Measurements from ENCODE around the gene HELQ.
"Not testable (repeated sequence)": the region's sequence is repeated elsewhere in the genome, so short reads cannot be mapped to it uniquely, and the experiment has no call there.

HELQ gene

DNA sequence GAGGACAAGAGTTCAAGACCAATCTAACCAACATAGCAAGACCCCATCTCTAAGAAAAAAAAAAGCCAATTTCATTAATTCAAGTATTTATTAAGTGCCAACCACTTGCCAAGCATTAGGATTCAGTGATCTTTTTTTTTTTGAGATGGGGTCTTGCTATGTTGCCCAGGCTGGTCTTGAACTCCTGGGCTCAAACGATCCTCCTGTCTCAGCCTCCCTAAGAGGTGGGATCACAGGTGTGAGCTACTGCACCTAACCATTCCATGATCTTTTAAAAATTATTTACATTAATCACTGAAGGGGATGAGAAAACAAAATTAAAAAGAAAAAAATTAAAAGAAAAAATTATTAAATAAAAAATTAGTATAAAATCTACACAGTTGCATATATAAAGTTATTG lies 24.4 kb downstream of the HELQ start:
- DNase-seq (ENCODE audit: low read depth) = no peak

DNA sequence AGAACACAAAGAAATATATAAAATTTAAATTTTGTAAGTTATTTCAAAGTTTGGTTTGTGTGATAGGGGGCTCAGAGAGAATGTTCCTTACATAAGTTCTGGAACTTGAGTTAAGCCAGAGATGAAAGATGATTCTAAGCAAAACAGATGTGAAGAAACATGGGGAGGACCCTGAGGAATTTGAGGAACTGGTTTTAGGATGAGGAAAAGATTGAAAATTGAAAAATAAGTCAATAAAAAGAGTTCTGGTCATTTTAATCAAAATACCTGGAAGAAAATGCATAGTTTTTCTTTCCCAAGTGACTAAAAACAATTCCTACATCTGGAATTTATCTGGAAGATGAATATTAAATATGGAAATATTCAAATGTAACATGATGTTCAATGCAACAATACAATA lies 37.4 kb downstream of the HELQ start:
- no peak for DNase-seq (ENCODE audit: low read depth)

DNA sequence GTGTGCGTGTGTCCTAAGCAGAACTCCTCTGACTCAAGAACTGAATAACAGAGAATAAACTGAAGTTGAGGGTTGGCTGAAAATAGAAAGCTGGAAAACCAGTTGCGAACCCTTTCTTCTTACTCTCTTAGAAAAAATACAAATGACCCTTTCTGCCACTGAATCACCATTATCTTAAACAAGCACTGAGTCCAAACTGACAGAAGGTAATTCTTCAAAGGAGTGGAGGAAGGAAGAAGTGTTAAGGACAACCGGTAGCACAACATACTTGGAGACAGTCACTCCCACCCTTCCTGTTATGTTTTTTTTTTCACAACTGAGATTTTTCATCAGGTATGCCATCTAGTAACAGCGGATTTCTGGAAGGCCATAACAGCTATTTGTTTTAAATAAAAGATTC lies 38.1 kb downstream of the HELQ start:
- no peak for DNase-seq (ENCODE audit: low read depth)

DNA sequence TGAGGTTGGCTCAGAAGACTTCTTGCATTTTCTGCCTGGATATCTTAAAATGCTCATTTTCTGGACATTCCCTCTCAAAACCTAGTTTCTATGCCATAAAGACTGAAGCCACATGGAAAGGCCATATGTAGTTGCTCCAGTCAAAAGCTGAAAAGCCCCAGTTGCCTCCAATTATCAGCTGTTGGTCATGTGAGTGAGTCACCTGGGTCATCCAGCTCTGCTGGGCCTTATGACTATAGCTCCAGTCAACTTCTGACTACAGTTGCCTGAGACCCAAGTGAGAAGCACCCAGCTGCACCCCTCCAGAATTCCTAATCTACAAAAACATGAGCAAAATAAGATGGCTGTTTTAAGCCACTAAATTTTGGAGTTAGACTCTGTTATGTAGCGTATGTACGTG lies 41.9 kb downstream of the HELQ start:
- peak; percentile 12 for DNase-seq (ENCODE audit: low read depth)

DNA sequence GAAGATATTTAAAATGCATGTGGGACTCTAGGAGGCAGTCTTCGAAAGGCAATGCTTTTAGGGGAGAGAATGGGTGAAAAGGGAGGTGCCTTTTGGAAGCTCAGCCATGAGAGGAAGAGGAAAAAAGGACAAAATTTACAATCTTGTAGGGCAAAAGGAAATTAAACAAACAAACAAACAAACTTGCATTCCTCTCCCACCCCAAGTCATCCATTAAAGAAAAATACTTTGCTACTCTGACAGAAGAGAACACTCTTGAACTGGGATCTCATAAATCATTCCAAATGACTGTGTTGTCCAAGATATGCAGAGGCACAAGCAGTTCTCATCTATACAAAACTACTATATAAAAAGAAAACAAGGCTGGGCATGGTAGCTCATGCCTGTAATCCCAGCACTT lies 46.7 kb downstream of the HELQ start:
- no peak for DNase-seq (ENCODE audit: low read depth)

DNA sequence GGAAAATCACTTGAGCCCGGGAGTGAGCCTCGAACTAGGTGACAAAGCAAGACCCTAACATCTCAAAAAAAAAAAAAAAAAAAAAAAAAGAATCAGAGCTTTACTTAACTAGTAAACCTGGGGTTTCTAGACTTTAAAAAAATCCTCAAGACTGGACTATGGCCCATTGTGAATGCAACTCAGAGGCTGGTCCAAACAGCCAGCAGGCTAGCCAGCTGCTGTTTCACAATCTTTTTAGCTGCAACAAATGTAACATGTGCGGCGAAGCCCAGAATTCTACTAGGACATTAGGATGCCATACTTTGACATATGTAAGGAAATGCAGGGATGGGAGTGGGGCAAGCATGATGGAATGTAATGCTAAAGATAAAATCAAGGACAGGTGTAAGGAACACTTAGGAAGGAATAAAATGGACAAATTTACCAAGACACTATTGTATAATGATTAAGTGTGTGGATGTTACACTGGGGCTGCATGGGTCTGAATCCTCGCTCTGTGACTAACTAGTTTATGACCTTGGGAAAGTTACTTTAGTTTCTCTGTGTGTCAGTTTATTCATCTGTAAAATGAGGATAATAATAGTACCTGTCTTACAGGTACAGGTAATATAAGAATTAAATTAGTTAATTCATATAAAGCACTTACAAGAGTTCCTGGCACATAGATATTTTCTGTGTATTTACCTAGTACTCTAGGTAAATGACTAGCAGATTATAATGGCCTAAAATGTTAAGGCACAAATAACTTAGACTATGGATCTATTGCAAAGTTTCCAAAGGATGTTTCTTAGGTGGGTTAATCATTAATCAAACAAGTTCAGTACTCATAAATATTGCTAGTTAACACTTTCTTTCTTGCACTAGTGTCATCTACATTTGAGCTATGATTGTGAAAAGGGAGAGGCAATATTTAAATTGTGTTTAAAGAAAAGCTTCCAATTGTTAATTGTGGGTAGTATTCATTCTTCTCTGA lies 49.5 kb downstream of the HELQ start:
- no peak for DNase-seq (ENCODE audit: low read depth)

DNA sequence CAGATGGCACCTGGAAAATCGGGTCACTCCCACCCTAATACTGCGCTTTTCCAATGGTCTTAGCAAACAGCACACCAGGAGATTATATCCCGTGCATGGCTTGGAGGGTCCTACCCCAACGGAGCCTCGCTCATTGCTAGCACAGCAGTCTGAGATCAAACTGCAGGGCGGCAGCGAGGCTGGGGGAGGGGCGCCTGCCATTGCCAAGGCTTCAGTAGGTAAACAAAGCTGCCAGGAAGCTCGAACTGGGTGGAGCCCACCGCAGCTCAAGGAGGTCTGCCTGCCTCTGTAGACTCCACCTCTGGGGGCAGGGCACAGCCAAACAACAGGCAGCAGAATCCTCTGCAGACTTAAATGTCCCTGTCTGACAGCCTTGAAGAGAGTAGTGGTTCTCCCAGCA lies 57.5 kb downstream of the HELQ start:
- not testable (repeated sequence) for DNase-seq (ENCODE audit: low read depth)

DNA sequence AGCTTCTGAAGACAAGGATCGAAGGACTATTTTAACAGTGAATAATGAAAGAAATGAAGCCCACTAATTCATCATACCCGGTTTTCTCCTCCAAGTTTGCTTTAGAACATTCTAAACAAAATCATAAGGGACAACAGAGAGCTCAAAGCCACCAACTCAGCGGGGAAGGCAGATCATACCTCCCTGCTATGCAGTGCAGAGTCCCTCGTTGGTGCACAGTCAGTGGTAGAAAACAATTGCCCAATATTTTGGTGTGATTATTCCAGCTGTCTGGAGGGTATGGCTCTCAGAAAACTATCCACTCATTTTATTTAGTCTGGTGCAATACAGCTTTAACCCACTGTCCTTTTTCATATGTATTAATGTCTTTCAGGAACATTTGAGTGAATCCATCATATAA lies 61.7 kb downstream of the HELQ start:
- no peak for DNase-seq (ENCODE audit: low read depth)

DNA sequence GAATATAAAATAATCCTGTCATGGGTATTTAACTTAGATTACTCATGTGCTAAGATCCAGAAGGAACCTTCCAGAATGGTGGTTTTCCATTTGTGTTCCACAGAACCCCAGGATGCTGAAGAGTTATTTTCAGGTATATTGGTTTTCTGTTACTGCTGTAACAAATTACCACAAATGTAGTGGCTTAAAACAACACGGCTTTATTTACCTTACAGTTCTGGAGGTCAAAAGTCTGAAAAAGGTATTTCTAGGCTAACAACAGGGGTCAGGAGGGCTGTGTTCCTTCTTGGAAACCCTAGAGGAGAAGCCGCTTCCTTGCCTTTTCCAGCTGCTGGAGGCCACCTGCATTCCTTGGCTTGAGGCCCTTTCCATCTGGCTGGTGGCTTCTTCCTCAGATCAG lies 63.1 kb downstream of the HELQ start:
- DNase-seq (ENCODE audit: low read depth) = no peak

DNA sequence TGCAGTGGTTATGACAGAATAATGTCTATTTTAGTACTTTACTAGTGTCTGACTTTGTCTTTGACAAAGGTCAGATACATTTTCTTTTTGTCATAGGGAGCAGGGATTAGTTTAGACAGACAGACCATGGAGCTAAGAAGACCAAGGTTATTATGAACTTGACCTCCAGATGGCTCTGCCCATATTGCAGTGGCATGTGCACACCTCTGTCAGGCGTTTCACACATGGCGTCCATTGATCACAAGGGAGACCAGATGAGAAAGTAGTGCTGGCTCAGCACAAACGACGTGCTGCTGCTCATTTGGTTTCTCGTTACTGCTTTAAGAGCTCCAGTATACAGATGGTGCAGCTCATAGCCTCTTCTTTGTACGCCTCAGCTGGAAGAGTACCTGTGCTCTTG lies 64.7 kb downstream of the HELQ start:
- no peak for DNase-seq (ENCODE audit: low read depth)

DNA sequence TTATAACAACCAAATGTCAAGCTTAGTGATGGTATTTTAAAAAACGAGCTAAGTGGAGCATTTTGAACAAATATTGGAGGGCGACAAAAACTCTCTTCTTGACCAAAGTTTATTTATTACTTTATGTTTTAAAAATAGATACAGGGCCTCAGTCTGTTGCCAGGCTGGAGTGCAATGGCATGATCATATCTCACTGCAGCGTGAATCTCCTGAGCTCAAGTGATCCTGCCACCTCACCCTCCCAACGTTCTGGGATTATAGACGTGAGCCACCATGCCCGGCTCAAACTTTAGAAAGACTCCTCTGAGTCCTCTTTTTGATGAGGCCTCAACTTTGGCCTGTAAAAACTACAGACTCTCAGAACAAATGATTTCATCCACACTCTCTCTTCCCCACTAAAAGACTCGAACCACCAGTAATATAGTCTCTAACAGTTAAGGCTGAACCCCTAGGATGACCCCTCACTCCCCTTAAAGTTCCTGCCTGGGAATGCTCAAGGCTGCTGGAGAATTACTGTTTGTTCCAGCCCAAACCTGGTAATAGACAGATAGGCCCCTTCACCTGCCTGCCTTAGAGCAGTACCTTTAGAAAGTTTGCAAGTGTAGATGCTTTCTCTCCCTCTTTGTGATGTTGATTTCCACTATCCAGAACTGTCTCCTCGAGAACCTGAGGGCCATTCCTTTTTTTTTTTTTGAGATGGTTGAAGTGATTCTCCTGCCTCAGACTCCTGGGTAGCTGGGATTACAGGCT lies 65.7 kb downstream of the HELQ start:
- no peak for DNase-seq (ENCODE audit: low read depth)

DNA sequence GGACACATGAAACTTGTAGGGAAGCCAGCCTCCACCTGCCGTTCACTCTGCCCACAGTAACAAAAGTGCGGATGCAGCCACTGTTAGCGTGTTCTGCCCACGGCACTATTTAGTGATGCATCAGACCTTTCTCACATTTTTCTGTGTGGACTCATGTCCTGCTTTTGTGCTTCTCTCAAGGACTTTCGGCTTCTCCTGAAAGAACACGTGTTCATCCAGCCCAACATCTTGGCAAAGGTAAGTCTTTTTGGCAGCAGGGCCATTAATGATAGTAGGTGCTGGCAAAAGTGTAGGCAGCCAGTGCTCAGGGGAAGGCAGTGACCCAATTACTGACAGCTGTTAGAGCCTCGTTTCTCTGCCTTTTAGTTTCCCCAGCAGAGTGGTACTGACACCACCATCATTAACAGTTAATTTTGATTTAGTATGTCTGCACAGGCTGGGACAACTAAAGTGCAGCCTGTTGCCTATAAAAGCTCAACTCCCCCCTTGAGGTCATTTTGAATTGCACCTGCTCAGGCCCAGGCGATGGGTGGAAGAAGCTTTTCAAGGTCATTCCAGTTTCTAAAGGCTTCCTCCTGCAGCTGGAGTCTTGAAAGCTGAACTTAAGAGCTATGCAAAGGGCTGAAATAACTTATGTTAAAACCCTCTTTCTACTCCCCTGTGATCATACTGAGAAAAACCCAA lies 66.4 kb downstream of the HELQ start:
- DNase-seq (ENCODE audit: low read depth) = no peak

DNA sequence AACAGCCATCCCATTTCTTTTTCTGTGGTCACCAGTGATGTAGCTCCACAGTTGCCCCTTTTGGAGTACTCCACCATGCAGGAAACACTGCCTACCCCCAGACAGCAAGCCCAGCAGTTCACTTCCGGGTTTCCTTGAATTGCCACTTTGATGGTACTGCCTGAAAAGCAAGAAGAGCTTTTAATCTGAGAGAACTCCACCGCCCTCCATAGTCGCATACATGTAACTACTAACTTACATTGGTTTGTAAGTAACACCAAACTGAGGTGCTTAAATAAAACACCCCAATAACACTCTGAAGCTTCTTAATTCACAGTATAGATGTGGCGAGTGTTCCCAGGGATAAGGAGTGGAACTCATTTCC lies 67.3 kb downstream of the HELQ start:
- DNase-seq (ENCODE audit: low read depth) = peak; percentile 11

DNA sequence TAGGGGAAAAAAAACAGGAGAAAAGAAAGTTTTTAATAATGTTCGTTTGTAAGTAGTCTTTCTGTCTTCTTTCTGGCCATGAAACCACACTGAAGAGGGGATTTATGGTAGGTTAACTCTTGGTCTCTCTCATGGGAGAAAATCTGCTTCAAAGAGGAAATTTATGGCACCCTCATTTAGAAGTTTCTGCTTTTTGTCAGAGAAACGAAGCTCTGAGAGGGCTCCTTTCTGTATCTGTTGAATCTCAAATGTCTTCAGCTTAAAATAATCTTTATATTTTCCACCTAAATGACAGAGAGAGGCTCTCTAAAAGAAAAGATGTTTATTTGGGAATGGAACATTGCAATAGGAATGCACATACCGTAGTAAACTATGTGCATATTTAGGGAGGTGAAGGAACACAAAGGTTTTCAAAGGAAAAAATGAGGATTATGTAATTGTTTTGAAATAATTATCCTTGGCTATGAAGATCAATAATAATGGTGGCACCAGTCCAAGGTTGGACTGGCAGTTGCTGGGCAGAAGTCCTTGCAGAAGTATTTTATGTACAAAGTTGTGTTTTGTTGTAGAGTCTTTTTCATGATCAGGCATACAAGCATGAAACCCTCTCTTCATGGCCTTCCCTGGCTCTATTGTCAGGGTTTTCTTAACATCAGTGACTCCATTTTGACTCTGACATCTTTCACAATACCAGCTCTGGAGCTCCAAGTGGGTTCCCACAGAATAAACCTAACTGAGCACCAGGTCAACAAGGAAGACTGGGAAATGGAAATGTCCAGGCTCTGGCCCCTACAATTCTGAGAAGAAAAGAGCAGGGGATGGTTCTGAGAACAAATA lies 67.9 kb downstream of the HELQ start:
- no peak for DNase-seq (ENCODE audit: low read depth)

DNA sequence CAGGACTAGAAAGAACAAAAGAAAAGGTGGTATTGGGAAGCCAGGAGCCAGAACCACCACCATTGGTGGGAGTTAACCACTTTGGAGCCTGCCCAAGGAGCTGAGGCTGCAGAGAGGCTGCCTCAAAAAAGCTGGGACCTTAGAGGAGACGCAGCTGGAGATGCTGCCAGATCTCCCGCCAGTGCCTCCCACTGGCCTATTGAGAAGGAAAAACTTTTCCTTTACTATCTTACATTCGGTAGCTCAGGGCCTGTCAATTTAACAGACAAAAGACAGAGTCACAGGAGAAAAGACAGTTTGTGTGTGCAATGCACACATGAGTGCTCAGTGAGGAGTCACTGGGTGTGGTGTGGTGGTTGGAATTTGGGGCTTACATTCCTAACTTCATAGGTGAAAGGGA lies 68.6 kb downstream of the HELQ start:
- DNase-seq (ENCODE audit: low read depth) = no peak

DNA sequence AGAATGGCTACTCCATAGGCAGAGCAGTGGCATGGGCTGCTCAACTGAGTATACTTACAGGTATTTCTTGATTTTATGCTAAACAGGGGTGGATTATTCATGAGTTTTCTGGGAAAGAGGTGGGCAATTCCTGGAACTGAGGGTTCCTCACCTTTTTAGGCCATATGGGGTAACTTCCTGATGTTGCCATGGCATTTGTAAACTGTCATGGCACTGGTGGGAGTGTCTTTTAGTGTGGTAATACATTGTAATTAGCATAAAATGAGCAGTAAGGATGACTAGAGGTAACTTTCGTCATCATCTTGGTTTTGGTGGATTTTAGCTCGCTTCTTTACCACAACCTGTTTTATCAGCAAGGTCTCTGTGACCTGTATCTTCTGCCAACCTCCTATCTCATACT lies 72.8 kb downstream of the HELQ start:
- DNase-seq (ENCODE audit: low read depth) = no peak

DNA sequence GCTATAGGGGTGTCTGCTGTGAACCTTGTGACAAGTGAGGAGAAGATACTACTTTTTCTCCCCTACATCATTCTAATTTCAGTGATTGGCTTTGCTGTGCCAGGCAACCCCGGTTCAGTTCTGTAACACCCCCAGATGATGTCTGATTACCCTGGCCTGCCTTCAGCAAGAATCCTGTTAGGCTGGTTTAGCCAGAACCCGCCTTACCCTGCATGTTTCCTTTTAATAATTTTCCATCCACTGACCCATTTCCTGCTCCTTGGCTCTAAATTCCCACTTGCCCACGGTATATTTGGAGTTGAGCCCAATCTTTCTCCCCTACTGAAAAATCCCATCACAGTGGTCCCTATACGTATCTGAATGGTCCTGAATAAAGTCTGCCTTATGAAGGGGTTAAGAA lies 74.5 kb downstream of the HELQ start:
- no peak for DNase-seq (ENCODE audit: low read depth)

DNA sequence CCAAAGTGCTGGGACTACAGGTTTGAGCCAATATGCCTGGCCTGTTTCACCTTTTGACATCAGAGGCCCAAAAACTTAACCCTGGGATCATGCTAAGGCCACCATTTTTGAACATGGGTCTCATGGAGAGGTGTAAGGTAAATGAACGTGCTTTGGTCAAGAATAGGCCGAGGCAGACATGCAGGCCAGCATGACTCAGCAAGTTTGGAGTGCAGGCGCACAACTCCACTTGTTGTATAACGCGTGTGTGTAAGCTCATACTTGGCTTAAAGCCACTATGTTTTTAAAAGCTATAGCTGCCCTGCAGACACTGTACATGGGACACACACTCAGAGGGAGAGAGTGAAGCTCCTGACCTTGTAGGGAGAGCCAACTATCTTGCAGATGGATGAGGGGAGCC lies 77.2 kb downstream of the HELQ start:
- DNase-seq (ENCODE audit: low read depth) = no peak

DNA sequence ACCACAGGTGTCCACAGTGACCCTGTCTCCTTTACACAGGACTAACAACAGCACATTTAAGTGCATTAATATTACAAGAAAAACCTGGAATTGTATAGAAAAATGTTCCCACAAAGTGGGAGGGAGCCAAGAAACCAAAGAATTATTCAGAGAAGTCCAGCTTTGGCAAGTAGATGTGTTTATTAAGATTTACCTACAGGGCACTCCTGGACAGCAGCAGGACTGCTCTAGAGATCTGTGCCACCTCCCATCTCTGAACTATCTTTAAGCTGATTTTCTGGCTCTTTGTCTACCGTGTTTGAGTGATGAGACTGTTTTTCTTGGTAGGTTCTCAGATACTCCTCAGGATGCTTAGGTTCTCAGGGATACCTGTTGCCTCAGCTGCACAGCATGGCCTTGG lies 82.7 kb downstream of the HELQ start:
- DNase-seq (ENCODE audit: low read depth) = no peak

DNA sequence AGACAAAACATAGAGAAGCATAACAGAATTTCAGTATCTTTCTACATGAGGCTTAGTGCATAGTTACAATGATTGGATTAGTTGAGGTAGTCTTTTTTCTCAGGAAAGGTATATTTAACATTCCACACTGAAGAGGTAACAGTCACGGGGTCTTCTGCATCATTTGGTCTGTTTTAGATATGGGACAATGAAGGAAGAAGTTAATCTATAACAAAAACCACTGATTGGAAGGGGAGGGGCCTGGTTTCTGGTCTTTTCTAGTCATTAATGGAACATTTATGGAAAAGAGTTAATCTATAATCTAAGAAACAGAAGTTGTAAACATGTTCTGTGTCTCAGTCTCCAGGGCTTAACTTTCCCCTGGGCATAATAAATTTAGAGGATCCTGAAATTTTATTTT lies 83.7 kb downstream of the HELQ start:
- DNase-seq (ENCODE audit: low read depth) = no peak

DNA sequence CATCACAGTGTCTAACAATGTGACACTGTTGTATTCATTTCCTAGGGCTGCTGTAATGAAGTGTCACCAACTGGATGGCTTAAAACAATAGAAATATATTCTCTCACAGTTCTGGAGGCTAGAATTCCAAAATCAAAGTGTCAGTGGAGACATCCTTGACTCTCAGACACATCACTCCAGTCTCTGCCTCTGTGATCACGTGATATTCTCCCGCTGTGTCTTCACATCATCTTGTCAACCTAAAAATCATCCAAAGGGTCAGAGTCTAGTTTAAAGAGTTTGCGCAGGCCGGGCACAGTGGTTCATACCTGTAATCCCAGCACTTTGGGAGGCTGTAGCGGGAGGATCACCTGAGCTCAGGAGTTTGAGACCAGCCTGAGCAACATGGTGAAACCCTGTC lies 84.4 kb downstream of the HELQ start:
- DNase-seq (ENCODE audit: low read depth) = no peak

DNA sequence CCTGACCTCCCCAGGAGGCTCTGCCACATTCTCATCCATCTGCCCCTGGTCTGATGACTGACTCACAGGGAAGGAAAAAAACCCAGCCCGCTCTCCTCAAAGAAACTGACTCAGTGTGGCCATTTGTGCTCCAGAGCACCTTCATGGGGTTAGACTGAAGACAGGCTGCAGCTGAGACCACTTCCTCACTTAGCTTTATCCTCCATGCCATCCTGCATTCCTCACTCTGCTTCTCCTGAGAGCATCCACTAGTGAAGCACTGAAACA lies 85.0 kb downstream of the HELQ start:
- DNase-seq (ENCODE audit: low read depth) = no peak

Measured in EH (cell line).